HEK293T (cell line): ENCODE results near the gene GTF2H4.

Experiments
- CTCF ChIA-PET: fragments of 350-600 bp; formaldehyde crosslinking; extraction: SDS; loops from one replicate; lab custom pipeline; 2021; ENCODE audit warnings: antibody characterized with exemption, inconsistent platforms; lab: Yijun Ruan, JAX
- POLR2A ChIA-PET: fragments of 350-600 bp; formaldehyde crosslinking; extraction: SDS; loops from one replicate; lab custom pipeline; 2020; ENCODE audit warnings: antibody characterized with exemption, inconsistent platforms; lab: Yijun Ruan, JAX
- DNase-seq: peaks from one replicate; pipeline ENCODE4 v3.0.0; 2012; ENCODE audit warnings: mixed read lengths; ENCODE audit errors: extremely low spot score
- ARNT ChIP-seq: fragments of 450-650 bp; IDR thresholded peaks from 2 replicates; pipeline ENCODE4 v1.6.1; 2017; ENCODE audit warnings: mild to moderate bottlenecking
- BHLHE40 ChIP-seq: fragments of 450-650 bp; IDR thresholded peaks from 2 replicates; pipeline ENCODE4 v1.6.1; 2016; ENCODE audit warnings: mild to moderate bottlenecking, moderate library complexity, borderline replicate concordance
- CTBP1 ChIP-seq: fragments of 450-650 bp; IDR thresholded peaks from 2 replicates; pipeline ENCODE4 v1.6.1; 2016; ENCODE audit warnings: borderline replicate concordance
- ELF4 ChIP-seq: fragments of 450-650 bp; IDR thresholded peaks from 2 replicates; pipeline ENCODE4 v1.6.1; 2017; ENCODE audit warnings: antibody characterized with exemption
- FOXA1 ChIP-seq: fragments of 450-650 bp; IDR thresholded peaks from 2 replicates; pipeline ENCODE4 v1.6.1; 2016; ENCODE audit warnings: mild to moderate bottlenecking
- FOXK2 ChIP-seq: fragments of 450-650 bp; IDR thresholded peaks from 2 replicates; pipeline ENCODE4 v1.6.1; 2016; ENCODE audit warnings: mild to moderate bottlenecking
- FOXM1 ChIP-seq: fragments of 450-650 bp; IDR thresholded peaks from 2 replicates; pipeline ENCODE4 v1.6.1; 2017; ENCODE audit warnings: mild to moderate bottlenecking, borderline replicate concordance
- HDGF ChIP-seq: fragments of 450-650 bp; IDR thresholded peaks from 2 replicates; pipeline ENCODE4 v1.6.1; 2017; ENCODE audit warnings: antibody characterized with exemption, borderline replicate concordance
- L3MBTL2 ChIP-seq: fragments of 450-650 bp; conservative IDR thresholded peaks from 2 replicates; pipeline ENCODE4 v1.6.1; 2016; ENCODE audit warnings: mild to moderate bottlenecking
- LEF1 ChIP-seq: fragments of 450-650 bp; IDR thresholded peaks from 2 replicates; pipeline ENCODE4 v1.6.1; 2017; ENCODE audit warnings: mild to moderate bottlenecking, borderline replicate concordance
- NFRKB ChIP-seq: fragments of 450-650 bp; IDR thresholded peaks from 2 replicates; pipeline ENCODE4 v1.6.1; 2016; ENCODE audit warnings: mild to moderate bottlenecking, moderate library complexity
- PKNOX1 ChIP-seq: fragments of 450-650 bp; IDR thresholded peaks from 2 replicates; pipeline ENCODE4 v1.6.1; 2016
- SP1 ChIP-seq: fragments of 450-650 bp; IDR thresholded peaks from 2 replicates; pipeline ENCODE4 v1.6.1; 2017
- SUZ12 ChIP-seq: fragments of 450-650 bp; IDR thresholded peaks from 2 replicates; pipeline ENCODE4 v1.6.1; 2016; ENCODE audit warnings: mild to moderate bottlenecking
- TARDBP ChIP-seq: fragments of 450-650 bp; IDR thresholded peaks from 2 replicates; pipeline ENCODE4 v1.6.1; 2016
- ZNF384 ChIP-seq: fragments of 450-650 bp; IDR thresholded peaks from 2 replicates; pipeline ENCODE4 v1.6.1; 2016

GTF2H4 gene

GRCh38 chr6:30912746-30913520 lies 4.9 kb downstream of the GTF2H4 start:
- TF ChIP-seq FOXK2 = no peak
- TF ChIP-seq HDGF = no peak
- TF ChIP-seq FOXA1 = no peak
- no peak for TF ChIP-seq L3MBTL2
- TF ChIP-seq FOXM1 = no peak
- no peak for TF ChIP-seq BHLHE40
- TF ChIP-seq ZNF384 = no peak
- no peak for TF ChIP-seq PKNOX1
- TF ChIP-seq SP1 = no peak
- no peak for TF ChIP-seq SUZ12
- TF ChIP-seq LEF1 = no peak
- DNase-seq = no peak
- ChIA-PET CTCF (interaction anchor here (0.8 to 4.0 kb wide), 6 partner anchors 16 to 177 kb away, joined by 3 to 23 read pairs (median 4); no protein-coding TSS in a partner anchor), POLR2A (interaction anchor here (1.2 to 1.7 kb wide), 10 partner anchors 9 to 689 kb away, joined by 3 to 10 read pairs (median 4); partner anchors contain the start of gene DDR1)

- POLR2A ChIA-PET = interaction anchor here (0.6 to 1.8 kb wide), 18 partner anchors 9 to 689 kb away, joined by 3 to 10 read pairs (median 4); partner anchors contain the start of genes DDR1 and MDC1
- TF ChIP-seq FOXK2 (no peak), ELF4 (no peak), TARDBP (no peak), NFRKB (no peak), BHLHE40 (no peak), HDGF (no peak)
- no peak for DNase-seq
- CTCF ChIA-PET = interaction anchor here (0.8 to 4.0 kb wide), 9 partner anchors 17 to 176 kb away, joined by 3 to 37 read pairs (median 5); no protein-coding TSS in a partner anchor
Measured at GRCh38 chr6:30913721-30914075, 5.7 kb downstream of the GTF2H4 start.

GRCh38 chr6:30914076-30914853 lies 6.3 kb downstream of the GTF2H4 start, which contains the start of gene VARS2:
VARS2 (plus strand) TSS chr6:30914238; CDS start chr6:30914837, 599 bp downstream.
- POLR2A ChIA-PET = interaction anchor here (0.6 to 1.8 kb wide), 20 partner anchors 9 to 688 kb away, joined by 3 to 10 read pairs (median 4); partner anchors contain the start of genes DDR1 and MDC1
- DNase-seq = peak; percentile 95
- CTCF ChIA-PET = interaction anchor here (0.8 to 4.0 kb wide), 10 partner anchors 18 to 175 kb away, joined by 3 to 37 read pairs (median 4); no protein-coding TSS in a partner anchor
- TF ChIP-seq ELF4 = no peak
- peak; percentile 41; the same call in 1 of the 2 replicates for TF ChIP-seq L3MBTL2

GRCh38 chr6:30914854-30915590 lies 7.0 kb downstream of the GTF2H4 start:
- DNase-seq = no peak
- ChIA-PET POLR2A (interaction anchor here (1.2 to 1.8 kb wide), 5 partner anchors 11 to 172 kb away, joined by 3 to 7 read pairs (median 5); no protein-coding TSS in a partner anchor), CTCF (interaction anchor here (0.8 to 4.0 kb wide), 8 partner anchors 33 to 172 kb away, joined by 3 to 37 read pairs (median 5); no protein-coding TSS in a partner anchor)
- TF ChIP-seq FOXA1 (no peak), ELF4 (no peak)

GRCh38 chr6:30915591-30915946 lies 7.6 kb downstream of the GTF2H4 start:
- peak; percentile 71 for DNase-seq
- ChIA-PET CTCF (interaction anchor here (0.7 to 4.0 kb wide), 10 partner anchors 9 to 172 kb away, joined by 3 to 37 read pairs (median 4); no protein-coding TSS in a partner anchor), POLR2A (interaction anchor here (1.2 kb wide), 2 partner anchors 40 to 163 kb away, joined by 3 to 5 read pairs; no protein-coding TSS in a partner anchor)
- no peak for TF ChIP-seq HDGF
- no peak for TF ChIP-seq ELF4
- TF ChIP-seq TARDBP = no peak
- TF ChIP-seq FOXK2 = no peak
- no peak; the same call in 1 of the 2 replicates for TF ChIP-seq ZNF384
- TF ChIP-seq FOXA1 = no peak
- TF ChIP-seq SP1 = no peak
- TF ChIP-seq FOXM1 = no peak
- no peak for TF ChIP-seq CTBP1
- TF ChIP-seq SUZ12 = no peak
- no peak for TF ChIP-seq ARNT
- no peak for TF ChIP-seq BHLHE40
- no peak for TF ChIP-seq LEF1
- TF ChIP-seq PKNOX1 = no peak
- TF ChIP-seq L3MBTL2 = no peak
- TF ChIP-seq NFRKB = no peak

GRCh38 chr6:30917041-30917440 lies 9.0 kb downstream of the GTF2H4 start:
- ChIA-PET POLR2A (interaction anchor here (0.6 to 1.1 kb wide), 4 partner anchors 8 to 25 kb away, joined by 3 to 4 read pairs (median 4); no protein-coding TSS in a partner anchor), CTCF (no interaction called here)
- no peak for TF ChIP-seq HDGF
- no peak for TF ChIP-seq ZNF384
- TF ChIP-seq TARDBP = no peak
- no peak for TF ChIP-seq NFRKB
- TF ChIP-seq SUZ12 = no peak
- DNase-seq = no peak
